ENCODE data around the gene ARF1. TPM values are rescaled to one million over a fixed set of nuclear protein-coding genes. Genes with fewer than 3 reads are reported as not detected.

The ARF1 gene
- total RNA-seq, 1 experiment from 2014 or later = 107 TPM

GRCh38 chr1:228077565-228078330 is 4.8 kb upstream of the ARF1 start:
- peaks cover 12% of the 10 kb centered on the region; the same call in 1 of the 2 replicates for H4K20me1 ChIP-seq (ENCODE audit: insufficient read depth, low read depth, low read length)
- H3K9me3 ChIP-seq (ENCODE audit: low read length) = no peaks in the 10 kb centered on the region
- H3K27ac ChIP-seq (ENCODE audit: low read length) = no peak overlapping the region
- H3K79me2 ChIP-seq (ENCODE audit: low read length) = peaks cover 14% of the 10 kb centered on the region
- DNase-seq = no peak
- no peak overlapping the region for H2AFZ ChIP-seq (ENCODE audit: low read length)
- no peaks in the 10 kb centered on the region for H3K27me3 ChIP-seq (ENCODE audit: low read length)
- H3K9ac ChIP-seq (ENCODE audit: low read length) = no peak overlapping the region
- H3K4me3 ChIP-seq (ENCODE audit: low read length) = no peak overlapping the region
- H3K4me2 ChIP-seq (ENCODE audit: low read depth, low read length, poor library complexity, severe bottlenecking) = no peak overlapping the region
- no peaks in the 10 kb centered on the region for H3K36me3 ChIP-seq (ENCODE audit: insufficient read depth, low read length)
- peaks cover 11% of the 10 kb centered on the region for H3K4me1 ChIP-seq (ENCODE audit: low read length)
- no peaks in the 10 kb centered on the region for H3K9me2 ChIP-seq (replicated peaks; ENCODE audit: insufficient read depth, low read length)

DNA sequence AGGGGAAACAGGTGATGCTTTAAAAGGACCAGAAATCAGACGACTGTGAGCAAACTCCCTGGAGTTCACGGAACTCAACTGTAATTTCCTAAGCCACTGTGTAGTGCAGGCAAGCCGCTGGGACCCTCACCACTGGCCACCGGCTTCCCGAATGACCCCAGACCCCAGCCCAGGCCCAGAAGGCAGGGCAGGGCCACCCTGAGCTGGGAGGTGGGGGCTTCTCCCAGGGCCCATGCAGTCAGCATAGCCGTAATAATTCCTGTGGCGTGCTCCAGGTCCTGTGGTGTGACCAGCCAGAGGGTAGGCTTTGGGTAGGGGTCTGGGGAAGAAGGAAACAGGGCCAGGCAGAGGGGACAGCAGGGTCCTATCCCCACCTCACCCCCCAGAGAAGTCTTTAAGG is 3.5 kb upstream of the ARF1 start:
- Histone ChIP-seq H4K20me1 (ENCODE audit: insufficient read depth, low read depth, low read length) (peaks cover 21% of the 10 kb centered on the region), H3K27ac (ENCODE audit: low read length) (no peak overlapping the region), H3K9me3 (ENCODE audit: low read length) (no peaks in the 10 kb centered on the region), H3K4me2 (ENCODE audit: low read depth, low read length, poor library complexity, severe bottlenecking) (no peak overlapping the region), H3K4me3 (ENCODE audit: low read length) (no peak overlapping the region), H2AFZ (ENCODE audit: low read length) (no peak overlapping the region), H3K9ac (ENCODE audit: low read length) (no peak overlapping the region), H3K9me2 (replicated peaks; ENCODE audit: insufficient read depth, low read length) (no peaks in the 10 kb centered on the region), H3K36me3 (ENCODE audit: insufficient read depth, low read length) (no peaks in the 10 kb centered on the region), H3K79me2 (ENCODE audit: low read length) (peaks cover 26% of the 10 kb centered on the region), H3K4me1 (ENCODE audit: low read length) (peaks cover 15% of the 10 kb centered on the region), H3K27me3 (ENCODE audit: low read length) (no peaks in the 10 kb centered on the region)
- no peak for DNase-seq

DNA sequence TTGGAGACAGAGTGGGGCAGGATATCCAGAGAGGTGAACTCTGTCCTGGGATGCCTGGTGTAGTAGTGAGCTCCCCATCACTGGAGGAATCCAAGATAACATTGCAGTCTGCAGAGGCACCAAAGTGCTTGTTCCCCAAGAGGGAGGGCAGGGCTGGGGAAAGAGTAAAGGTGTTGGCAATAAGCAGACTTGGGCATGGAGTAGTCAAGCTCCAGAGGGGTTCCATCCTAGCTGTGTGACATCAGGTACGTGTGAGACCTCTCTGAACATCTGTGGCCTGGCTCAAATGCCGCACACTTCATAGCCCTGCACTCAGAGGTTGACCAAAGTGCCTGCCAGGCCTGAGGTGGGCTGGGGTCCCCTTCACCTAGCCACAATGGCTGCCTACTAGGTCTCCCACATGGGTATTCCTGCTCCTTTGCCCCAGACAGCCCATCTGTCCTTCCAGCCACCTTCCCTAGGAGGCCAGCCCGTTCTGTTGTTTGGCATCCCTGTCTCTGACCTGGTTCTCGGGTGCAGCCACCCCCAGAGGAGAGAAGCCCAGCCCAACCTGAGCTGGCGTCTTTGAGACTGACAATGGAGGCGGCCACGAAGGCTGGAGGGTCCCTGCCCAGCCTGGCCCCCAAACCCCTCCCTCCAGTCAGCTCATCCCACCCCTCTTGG is 2.8 kb upstream of the ARF1 start:
- H3K27ac ChIP-seq (ENCODE audit: low read length) = no peak overlapping the region
- H3K9ac ChIP-seq (ENCODE audit: low read length) = no peak overlapping the region
- H4K20me1 ChIP-seq (ENCODE audit: insufficient read depth, low read depth, low read length) = peaks cover 24% of the 10 kb centered on the region
- H3K79me2 ChIP-seq (ENCODE audit: low read length) = peaks cover 34% of the 10 kb centered on the region
- no peaks in the 10 kb centered on the region for H3K9me3 ChIP-seq (ENCODE audit: low read length)
- H3K4me2 ChIP-seq (ENCODE audit: low read depth, low read length, poor library complexity, severe bottlenecking) = no peak overlapping the region
- no peaks in the 10 kb centered on the region for H3K9me2 ChIP-seq (replicated peaks; ENCODE audit: insufficient read depth, low read length)
- no peaks in the 10 kb centered on the region for H3K36me3 ChIP-seq (ENCODE audit: insufficient read depth, low read length)
- H3K27me3 ChIP-seq (ENCODE audit: low read length) = no peaks in the 10 kb centered on the region
- no peak overlapping the region for H2AFZ ChIP-seq (ENCODE audit: low read length)
- no peak for DNase-seq
- H3K4me3 ChIP-seq (ENCODE audit: low read length) = no peak overlapping the region
- H3K4me1 ChIP-seq (ENCODE audit: low read length) = peaks cover 22% of the 10 kb centered on the region

GRCh38 chr1:228081144-228081543 is 1.4 kb upstream of the ARF1 start:
- peaks cover 29% of the 10 kb centered on the region for H3K4me1 ChIP-seq (ENCODE audit: low read length)
- peak overlapping the region; percentile 84 for H3K4me2 ChIP-seq (ENCODE audit: low read depth, low read length, poor library complexity, severe bottlenecking)
- peak overlapping the region; percentile 94 for H3K9ac ChIP-seq (ENCODE audit: low read length)
- peak overlapping the region; percentile 90 for H3K4me3 ChIP-seq (ENCODE audit: low read length)
- H4K20me1 ChIP-seq (ENCODE audit: insufficient read depth, low read depth, low read length) = peaks cover 38% of the 10 kb centered on the region
- no peak for DNase-seq
- H2AFZ ChIP-seq (ENCODE audit: low read length) = no peak overlapping the region
- peaks cover 48% of the 10 kb centered on the region for H3K79me2 ChIP-seq (ENCODE audit: low read length)
- H3K36me3 ChIP-seq (ENCODE audit: insufficient read depth, low read length) = peaks cover 8% of the 10 kb centered on the region; the same call in 1 of the 2 replicates
- no peaks in the 10 kb centered on the region for H3K9me2 ChIP-seq (replicated peaks; ENCODE audit: insufficient read depth, low read length)
- H3K27ac ChIP-seq (ENCODE audit: low read length) = no peak overlapping the region
- H3K9me3 ChIP-seq (ENCODE audit: low read length) = no peaks in the 10 kb centered on the region
- H3K27me3 ChIP-seq (ENCODE audit: low read length) = no peaks in the 10 kb centered on the region

DNA sequence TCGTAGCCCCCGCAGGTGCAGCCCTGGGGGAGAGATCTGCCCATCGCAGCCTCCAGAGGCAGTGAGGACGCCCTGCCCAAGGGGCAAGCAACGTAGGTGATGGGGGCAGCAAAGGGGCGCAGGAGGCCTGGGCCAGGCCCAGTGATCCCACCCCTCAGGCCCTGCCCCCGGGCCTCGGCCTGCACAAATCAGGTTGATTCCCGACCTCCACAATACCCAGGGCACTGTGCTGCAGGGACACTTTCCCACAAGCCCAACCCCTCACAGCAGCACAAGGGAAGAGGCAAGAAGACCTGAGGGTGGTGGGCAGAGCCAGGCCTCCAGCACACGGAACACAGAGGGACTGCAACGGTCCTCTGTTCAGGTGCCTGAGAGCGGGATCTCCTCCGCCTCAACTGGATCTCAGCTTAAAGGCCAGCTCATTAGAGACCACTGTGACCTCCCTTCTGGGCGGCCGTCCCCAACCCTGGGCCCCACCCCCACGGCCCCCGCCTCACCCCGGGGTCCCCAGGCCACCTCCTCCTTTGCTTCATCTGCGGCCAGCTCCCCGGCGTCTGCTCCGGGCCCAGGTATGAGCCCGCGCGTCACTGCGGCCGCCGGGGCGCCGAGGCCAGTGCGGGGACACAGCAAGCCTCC is 812 bp upstream of the ARF1 start:
- Histone ChIP-seq H3K27ac (ENCODE audit: low read length) (no peak overlapping the region; the same call in 1 of the 2 replicates), H3K9me2 (replicated peaks; ENCODE audit: insufficient read depth, low read length) (no peaks in the 10 kb centered on the region), H2AFZ (ENCODE audit: low read length) (no peak overlapping the region; the same call in 1 of the 2 replicates), H3K79me2 (ENCODE audit: low read length) (peaks cover 53% of the 10 kb centered on the region), H3K27me3 (ENCODE audit: low read length) (no peaks in the 10 kb centered on the region), H3K4me1 (ENCODE audit: low read length) (peaks cover 29% of the 10 kb centered on the region), H3K4me2 (ENCODE audit: low read depth, low read length, poor library complexity, severe bottlenecking) (peak overlapping the region; percentile 84), H3K36me3 (ENCODE audit: insufficient read depth, low read length) (peaks cover 8% of the 10 kb centered on the region; the same call in 1 of the 2 replicates), H4K20me1 (ENCODE audit: insufficient read depth, low read depth, low read length) (peaks cover 42% of the 10 kb centered on the region), H3K4me3 (ENCODE audit: low read length) (peak overlapping the region; percentile 90), H3K9ac (ENCODE audit: low read length) (peak overlapping the region; percentile 94), H3K9me3 (ENCODE audit: low read length) (no peaks in the 10 kb centered on the region)
- peak; percentile 65 for DNase-seq

GRCh38 chr1:228082918-228083870 is 686 bp downstream of the ARF1 start:
- DNase-seq = peak; percentile 75

DNA sequence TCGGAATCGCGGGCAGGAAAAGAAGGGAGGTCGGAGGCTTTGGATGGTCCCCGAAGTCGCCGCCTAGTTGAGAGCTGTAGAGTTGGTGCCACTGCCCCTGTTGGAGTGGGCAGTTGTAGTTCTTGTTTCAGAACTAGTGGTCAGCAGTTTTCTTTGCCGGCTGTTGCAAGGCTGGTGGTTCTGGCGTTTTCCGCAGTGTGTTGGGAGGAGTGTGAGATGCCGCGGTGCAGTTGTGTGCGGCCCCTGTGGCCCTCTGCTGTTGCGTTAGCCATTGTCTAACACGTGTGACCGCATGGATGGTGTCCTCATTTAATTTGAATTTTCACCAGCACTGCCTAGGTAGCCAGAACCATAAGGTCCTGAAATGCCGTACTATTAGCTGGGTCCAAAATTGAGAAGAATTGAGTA is 1.4 kb downstream of the ARF1 start:
- peaks cover 13% of the 10 kb centered on the region for H3K36me3 ChIP-seq (ENCODE audit: insufficient read depth, low read length)
- H4K20me1 ChIP-seq (ENCODE audit: insufficient read depth, low read depth, low read length) = peaks cover 56% of the 10 kb centered on the region

More at GRCh38 chr1:228082918-228083870, 686 bp downstream of the ARF1 start:
- Histone ChIP-seq H3K9me2 (replicated peaks; ENCODE audit: insufficient read depth, low read length) (no peaks in the 10 kb centered on the region), H3K79me2 (ENCODE audit: low read length) (peaks cover 68% of the 10 kb centered on the region), H3K27me3 (ENCODE audit: low read length) (no peaks in the 10 kb centered on the region), H4K20me1 (ENCODE audit: insufficient read depth, low read depth, low read length) (peaks cover 50% of the 10 kb centered on the region), H3K9me3 (ENCODE audit: low read length) (no peaks in the 10 kb centered on the region), H3K4me2 (ENCODE audit: low read depth, low read length, poor library complexity, severe bottlenecking) (peak overlapping the region; percentile 84), H3K36me3 (ENCODE audit: insufficient read depth, low read length) (peaks cover 8% of the 10 kb centered on the region; the same call in 1 of the 2 replicates), H3K4me1 (ENCODE audit: low read length) (peaks cover 29% of the 10 kb centered on the region), H3K4me3 (ENCODE audit: low read length) (peak overlapping the region; percentile 90), H2AFZ (ENCODE audit: low read length) (no peak overlapping the region), H3K27ac (ENCODE audit: low read length) (peak overlapping the region; percentile 55; the same call in 1 of the 2 replicates), H3K9ac (ENCODE audit: low read length) (peak overlapping the region; percentile 92)

More for the DNA sequence above, 1.4 kb downstream of the ARF1 start:
- H3K4me3 ChIP-seq (ENCODE audit: low read length) = peak overlapping the region; percentile 90
- peaks cover 29% of the 10 kb centered on the region for H3K4me1 ChIP-seq (ENCODE audit: low read length)
- H3K9me2 ChIP-seq (replicated peaks; ENCODE audit: insufficient read depth, low read length) = no peaks in the 10 kb centered on the region
- H3K79me2 ChIP-seq (ENCODE audit: low read length) = peaks cover 75% of the 10 kb centered on the region
- DNase-seq = no peak
- no peaks in the 10 kb centered on the region for H3K27me3 ChIP-seq (ENCODE audit: low read length)
- H3K9ac ChIP-seq (ENCODE audit: low read length) = peak overlapping the region; percentile 92
- H3K27ac ChIP-seq (ENCODE audit: low read length) = no peak overlapping the region
- H2AFZ ChIP-seq (ENCODE audit: low read length) = no peak overlapping the region
- peak overlapping the region; percentile 84 for H3K4me2 ChIP-seq (ENCODE audit: low read depth, low read length, poor library complexity, severe bottlenecking)
- H3K9me3 ChIP-seq (ENCODE audit: low read length) = no peaks in the 10 kb centered on the region
